Neural cell (in vitro differentiated cells): ENCODE results near the gene WRAP53. TPM values are rescaled to one million over a fixed set of nuclear protein-coding genes. Genes with fewer than 3 reads are reported as not detected.
A peak's percentile ranks its signal among the peaks of the same experiment; 100 is the strongest.
"Not testable (repeated sequence)": the region's sequence is repeated elsewhere in the genome, so short reads cannot be mapped to it uniquely, and the experiment has no call there.

Experiments
- H2AFZ ChIP-seq: fragments of 200-600, 300-800 bp; sonication (generic), shearing (Covaris generic); 2 replicates; pipeline ENCODE4 v1.6.0; 2014; ENCODE audit warnings: low read depth, mild to moderate bottlenecking, antibody characterized with exemption, low read length, moderate library complexity
- H3F3A ChIP-seq: fragments of 200-600 bp; shearing (Covaris generic); 2 replicates; pipeline ENCODE4 v1.6.1; 2016; ENCODE audit warnings: mild to moderate bottlenecking, moderate library complexity, mixed read lengths, antibody characterized with exemption, low read length; ENCODE audit not compliant: insufficient read depth, poor library complexity, severe bottlenecking
- H3K27ac ChIP-seq: fragments of 200-600, 300-800 bp; sonication (generic), shearing (Covaris generic); 2 replicates; pipeline ENCODE4 v1.5.1; 2014; ENCODE audit warnings: mild to moderate bottlenecking, low read length, moderate library complexity
- H3K27me3 ChIP-seq: fragments of 300-800, 200-600 bp; sonication (generic), shearing (Covaris generic); 2 replicates; pipeline ENCODE4 v1.6.0; 2014; ENCODE audit warnings: mild to moderate bottlenecking, low read depth, low read length, moderate library complexity; ENCODE audit not compliant: insufficient read depth
- H3K36me3 ChIP-seq: fragments of 300-800, 200-600 bp; sonication (generic), shearing (Covaris generic); 2 replicates; pipeline ENCODE4 v1.5.1; 2014; ENCODE audit warnings: mild to moderate bottlenecking, antibody characterized with exemption, low read length, moderate library complexity; ENCODE audit not compliant: insufficient read depth
- H3K4me2 ChIP-seq: fragments of 300-800, 200-600 bp; sonication (generic), shearing (Covaris generic); 2 replicates; pipeline ENCODE4 v1.6.0; 2014; ENCODE audit warnings: mild to moderate bottlenecking, low read length
- H3K4me3 ChIP-seq: fragments of 300-800, 200-600 bp; sonication (generic), shearing (Covaris generic); 2 replicates; pipeline ENCODE4 v1.5.1; 2014; ENCODE audit warnings: mild to moderate bottlenecking, low read length, moderate library complexity
- H3K79me2 ChIP-seq: fragments of 200-600 bp; shearing (Covaris generic); replicated peaks from 2 replicates; pipeline ENCODE4 v1.6.0; 2014; ENCODE audit warnings: mild to moderate bottlenecking, low read length, moderate library complexity; ENCODE audit not compliant: insufficient read depth
- H3K9ac ChIP-seq: fragments of 300-800, 200-600 bp; sonication (generic), shearing (Covaris generic); 2 replicates; pipeline ENCODE4 v1.6.1; 2016; ENCODE audit warnings: mild to moderate bottlenecking, low read length, mixed read lengths
- H3K9me2 ChIP-seq: fragments of 200-600 bp; shearing (Covaris generic); 2 replicates; pipeline ENCODE4 v1.6.1; 2016; ENCODE audit warnings: mild to moderate bottlenecking, low read length, mixed read lengths; ENCODE audit not compliant: insufficient read depth
- H3K9me3 ChIP-seq: fragments of 200-600, 300-800 bp; sonication (generic), shearing (Covaris generic); 2 replicates; pipeline ENCODE4 v1.6.1; 2016; ENCODE audit warnings: mild to moderate bottlenecking, mixed run types, low read length, moderate library complexity, mixed read lengths
- H4K20me1 ChIP-seq: fragments of 200-600 bp; shearing (Covaris generic); 2 replicates; pipeline ENCODE4 v1.6.1; 2016; ENCODE audit warnings: mild to moderate bottlenecking, mixed run types; ENCODE audit not compliant: insufficient read depth
- EP300 ChIP-seq: fragments of 450-650 bp; conservative IDR thresholded peaks from 2 replicates; pipeline ENCODE4 v1.6.1; 2014; ENCODE audit warnings: antibody characterized with exemption, mild to moderate bottlenecking, moderate library complexity; ENCODE audit not compliant: poor library complexity, severe bottlenecking
- EZH2 ChIP-seq: fragments of 200-600, 300-800 bp; shearing (Covaris generic), sonication (generic); IDR thresholded peaks from 2 replicates; pipeline ENCODE4 v1.6.1; 2014; ENCODE audit warnings: antibody characterized with exemption, low read length, borderline replicate concordance, mild to moderate bottlenecking; ENCODE audit not compliant: insufficient read depth, poor library complexity, severe bottlenecking
- MXI1 ChIP-seq: fragments of 450-650 bp; conservative IDR thresholded peaks from 2 replicates; pipeline ENCODE4 v1.6.1; 2014; ENCODE audit warnings: antibody characterized with exemption, mild to moderate bottlenecking; ENCODE audit not compliant: poor library complexity, severe bottlenecking
- POLR2AphosphoS5 ChIP-seq: IDR thresholded peaks from 2 replicates; pipeline ENCODE4 v1.6.1; 2012
- RAD21 ChIP-seq: fragments of 450-650 bp; conservative IDR thresholded peaks from 2 replicates; pipeline ENCODE4 v1.6.1; 2014; ENCODE audit warnings: antibody characterized with exemption, mild to moderate bottlenecking, moderate library complexity
- SMC3 ChIP-seq: fragments of 450-650 bp; conservative IDR thresholded peaks from 2 replicates; pipeline ENCODE4 v1.6.1; 2014; ENCODE audit warnings: antibody characterized with exemption, mild to moderate bottlenecking, moderate library complexity; ENCODE audit not compliant: poor library complexity
- TAF1 ChIP-seq: IDR thresholded peaks from 2 replicates; pipeline ENCODE4 v1.6.1; 2012; ENCODE audit warnings: low read depth
- polyA minus RNA-seq: library from RNA; depleted of rRNA, polyadenylated mRNA; stranded (reverse); fragments of >200 nt; gene quantifications from 2 replicates; pipeline ENCODE4 v1.2.3, GENCODE V29; 2014
- polyA plus RNA-seq: library from polyadenylated mRNA; depleted of rRNA; stranded (reverse); fragments of >200 nt; gene quantifications from 2 replicates; pipeline ENCODE4 v1.2.3, GENCODE V29; 2014
- TF ChIP-seq, protein P1 (sequence below): fragments of 450-650 bp; IDR thresholded peaks from 2 replicates; pipeline ENCODE4 v1.5.1; 2014; ENCODE audit warnings: antibody characterized with exemption, mild to moderate bottlenecking, moderate library complexity; ENCODE audit not compliant: poor library complexity, severe bottlenecking
- TF ChIP-seq, protein P2 (sequence below): IDR thresholded peaks from 2 replicates; pipeline ENCODE4 v1.6.1; 2012; ENCODE audit warnings: borderline replicate concordance

Gene WRAP53
- 20.1 and 22.4 TPM in 2 replicates for polyA plus RNA-seq
- 13.8 and 16.8 TPM in 2 replicates for polyA minus RNA-seq

DNA sequence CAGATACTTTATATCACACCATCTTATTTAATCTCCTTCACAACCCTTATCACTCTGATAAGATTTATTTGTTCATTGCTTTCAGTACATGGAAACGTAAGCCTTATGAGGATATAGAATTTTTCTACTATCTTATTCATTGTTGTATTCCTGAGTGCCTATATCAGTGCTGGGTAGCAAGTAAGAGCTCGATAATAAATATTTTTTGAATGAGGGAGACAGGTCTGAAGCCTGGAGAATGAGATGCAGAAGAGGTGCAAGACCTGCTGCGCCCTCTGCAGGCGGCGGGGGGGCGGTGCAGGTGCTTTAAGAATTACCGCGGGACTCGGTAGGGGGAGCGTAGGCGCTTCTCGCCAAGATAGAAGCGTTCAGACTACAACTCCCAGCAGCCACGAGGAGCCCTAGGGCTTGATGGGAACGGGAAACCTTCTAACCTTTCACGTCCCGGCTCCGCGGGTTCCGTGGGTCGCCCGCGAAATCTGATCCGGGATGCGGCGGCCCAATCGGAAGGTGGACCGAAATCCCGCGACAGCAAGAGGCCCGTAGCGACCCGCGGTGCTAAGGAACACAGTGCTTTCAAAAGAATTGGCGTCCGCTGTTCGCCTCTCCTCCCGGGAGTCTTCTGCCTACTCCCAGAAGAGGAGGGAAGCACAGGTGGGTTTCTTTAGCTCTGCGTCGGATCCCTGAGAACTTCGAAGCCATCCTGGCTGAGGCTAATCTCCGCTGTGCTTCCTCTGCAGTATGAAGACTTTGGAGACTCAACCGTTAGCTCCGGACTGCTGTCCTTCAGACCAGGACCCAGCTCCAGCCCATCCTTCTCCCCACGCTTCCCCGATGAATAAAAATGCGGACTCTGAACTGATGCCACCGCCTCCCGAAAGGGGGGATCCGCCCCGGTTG lies at the start of gene WRAP53:
TSS of gene WRAP53 (plus strand) at position 570 of the 900 bp plus-strand sequence. CDS start at position 742, 172 bp downstream.
- TF ChIP-seq MXI1, result peak; percentile 88
- TF ChIP-seq, protein P1, sequence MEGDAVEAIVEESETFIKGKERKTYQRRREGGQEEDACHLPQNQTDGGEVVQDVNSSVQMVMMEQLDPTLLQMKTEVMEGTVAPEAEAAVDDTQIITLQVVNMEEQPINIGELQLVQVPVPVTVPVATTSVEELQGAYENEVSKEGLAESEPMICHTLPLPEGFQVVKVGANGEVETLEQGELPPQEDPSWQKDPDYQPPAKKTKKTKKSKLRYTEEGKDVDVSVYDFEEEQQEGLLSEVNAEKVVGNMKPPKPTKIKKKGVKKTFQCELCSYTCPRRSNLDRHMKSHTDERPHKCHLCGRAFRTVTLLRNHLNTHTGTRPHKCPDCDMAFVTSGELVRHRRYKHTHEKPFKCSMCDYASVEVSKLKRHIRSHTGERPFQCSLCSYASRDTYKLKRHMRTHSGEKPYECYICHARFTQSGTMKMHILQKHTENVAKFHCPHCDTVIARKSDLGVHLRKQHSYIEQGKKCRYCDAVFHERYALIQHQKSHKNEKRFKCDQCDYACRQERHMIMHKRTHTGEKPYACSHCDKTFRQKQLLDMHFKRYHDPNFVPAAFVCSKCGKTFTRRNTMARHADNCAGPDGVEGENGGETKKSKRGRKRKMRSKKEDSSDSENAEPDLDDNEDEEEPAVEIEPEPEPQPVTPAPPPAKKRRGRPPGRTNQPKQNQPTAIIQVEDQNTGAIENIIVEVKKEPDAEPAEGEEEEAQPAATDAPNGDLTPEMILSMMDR, result peak; percentile 100
- TF ChIP-seq RAD21, result peak; percentile 92
- TF ChIP-seq EZH2, result no peak
- peak; percentile 93 for TF ChIP-seq SMC3
- TF ChIP-seq POLR2AphosphoS5, result peak; percentile 12
- TF ChIP-seq, protein P2, sequence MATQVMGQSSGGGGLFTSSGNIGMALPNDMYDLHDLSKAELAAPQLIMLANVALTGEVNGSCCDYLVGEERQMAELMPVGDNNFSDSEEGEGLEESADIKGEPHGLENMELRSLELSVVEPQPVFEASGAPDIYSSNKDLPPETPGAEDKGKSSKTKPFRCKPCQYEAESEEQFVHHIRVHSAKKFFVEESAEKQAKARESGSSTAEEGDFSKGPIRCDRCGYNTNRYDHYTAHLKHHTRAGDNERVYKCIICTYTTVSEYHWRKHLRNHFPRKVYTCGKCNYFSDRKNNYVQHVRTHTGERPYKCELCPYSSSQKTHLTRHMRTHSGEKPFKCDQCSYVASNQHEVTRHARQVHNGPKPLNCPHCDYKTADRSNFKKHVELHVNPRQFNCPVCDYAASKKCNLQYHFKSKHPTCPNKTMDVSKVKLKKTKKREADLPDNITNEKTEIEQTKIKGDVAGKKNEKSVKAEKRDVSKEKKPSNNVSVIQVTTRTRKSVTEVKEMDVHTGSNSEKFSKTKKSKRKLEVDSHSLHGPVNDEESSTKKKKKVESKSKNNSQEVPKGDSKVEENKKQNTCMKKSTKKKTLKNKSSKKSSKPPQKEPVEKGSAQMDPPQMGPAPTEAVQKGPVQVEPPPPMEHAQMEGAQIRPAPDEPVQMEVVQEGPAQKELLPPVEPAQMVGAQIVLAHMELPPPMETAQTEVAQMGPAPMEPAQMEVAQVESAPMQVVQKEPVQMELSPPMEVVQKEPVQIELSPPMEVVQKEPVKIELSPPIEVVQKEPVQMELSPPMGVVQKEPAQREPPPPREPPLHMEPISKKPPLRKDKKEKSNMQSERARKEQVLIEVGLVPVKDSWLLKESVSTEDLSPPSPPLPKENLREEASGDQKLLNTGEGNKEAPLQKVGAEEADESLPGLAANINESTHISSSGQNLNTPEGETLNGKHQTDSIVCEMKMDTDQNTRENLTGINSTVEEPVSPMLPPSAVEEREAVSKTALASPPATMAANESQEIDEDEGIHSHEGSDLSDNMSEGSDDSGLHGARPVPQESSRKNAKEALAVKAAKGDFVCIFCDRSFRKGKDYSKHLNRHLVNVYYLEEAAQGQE, result no peak
- TF ChIP-seq TAF1, result no peak
- TF ChIP-seq EP300, result peak; percentile 54

DNA sequence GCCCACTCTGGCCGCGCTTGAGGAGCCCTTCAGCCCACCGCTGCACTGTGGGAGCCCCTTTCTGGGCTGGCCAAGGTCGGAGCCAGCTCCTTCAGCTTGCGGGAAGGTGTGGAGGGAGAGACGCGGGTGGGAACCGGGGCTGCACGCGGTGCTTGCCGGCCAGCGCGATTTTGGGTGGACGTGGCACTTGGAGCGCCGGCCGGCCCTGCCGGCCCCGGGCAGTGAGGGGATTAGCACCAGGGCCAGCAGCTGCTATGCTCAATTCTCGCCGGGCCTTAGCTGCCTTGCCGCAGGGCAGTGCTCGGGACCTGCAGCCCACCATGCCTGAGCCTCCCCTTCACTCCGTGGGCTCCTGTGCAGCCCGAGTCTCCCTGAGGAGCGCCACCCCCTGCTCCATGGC lies 47.5 kb upstream of the WRAP53 start:
- Histone ChIP-seq H3K4me3 (no peak overlapping the region), H3K36me3 (no peaks in the 10 kb centered on the region), H3K9ac (no peak overlapping the region), H3K27me3 (no peaks in the 10 kb centered on the region), H3F3A (no peaks in the 10 kb centered on the region), H2AFZ (no peak overlapping the region), H3K4me2 (no peak overlapping the region), H3K9me2 (no peaks in the 10 kb centered on the region), H4K20me1 (no peaks in the 10 kb centered on the region), H3K9me3 (no peaks in the 10 kb centered on the region), H3K79me2 (no peaks in the 10 kb centered on the region), H3K27ac (no peak overlapping the region)
- no peak for TF ChIP-seq EP300
- no peak for TF ChIP-seq MXI1

More for the DNA sequence above, at the start of gene WRAP53:
- H4K20me1 ChIP-seq, result no peaks in the 10 kb centered on the region
- H3K9ac ChIP-seq, result peak within 1 kb of the TSS; percentile 98
- no peaks in the 10 kb centered on the region for H3K9me3 ChIP-seq
- H3K9me2 ChIP-seq, result no peaks in the 10 kb centered on the region
- peak within 1 kb of the TSS; percentile 96 for H3K4me3 ChIP-seq
- no peaks in the 10 kb centered on the region for H3K36me3 ChIP-seq
- peaks cover 36% of the 10 kb centered on the region for H3K79me2 ChIP-seq
- H3K4me2 ChIP-seq, result peak within 1 kb of the TSS; percentile 94
- H3K27me3 ChIP-seq, result no peaks in the 10 kb centered on the region
- peak within 1 kb of the TSS; percentile 51 for H2AFZ ChIP-seq
- H3K27ac ChIP-seq, result peak within 1 kb of the TSS; percentile 100
- H3F3A ChIP-seq, result peaks cover 5% of the 10 kb centered on the region

DNA sequence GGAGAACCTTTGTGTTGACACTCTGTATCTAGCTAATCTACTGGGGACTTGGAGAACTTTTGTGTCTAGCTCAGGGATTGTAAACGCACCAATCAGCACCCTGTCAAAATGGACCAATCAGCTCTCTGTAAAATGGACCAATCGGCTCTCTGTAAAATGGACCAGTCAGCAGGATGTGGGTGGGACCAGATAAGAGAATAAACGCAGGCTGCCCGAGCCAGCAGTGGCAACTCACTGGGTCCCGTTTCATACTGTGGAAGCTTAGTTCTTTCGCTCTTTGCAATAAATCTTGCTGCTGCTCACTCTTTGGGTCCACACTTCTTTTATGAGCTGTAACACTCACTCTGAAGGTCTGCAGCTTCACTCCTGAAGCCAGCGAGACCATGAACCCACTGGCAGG lies 46.6 kb upstream of the WRAP53 start:
- H3K79me2 ChIP-seq, H3K4me2 ChIP-seq, H3K27ac ChIP-seq, H3K9me2 ChIP-seq, H3K9me3 ChIP-seq, H2AFZ ChIP-seq, H3F3A ChIP-seq, H3K27me3 ChIP-seq, H3K9ac ChIP-seq, H3K4me3 ChIP-seq, H4K20me1 ChIP-seq, H3K36me3 ChIP-seq: not testable (repeated sequence)
